Mammary epithelial cell (primary cell): ENCODE results near the gene IGF2.

Experiments used
- EZH2 ChIP-seq: IDR thresholded peaks from 2 replicates; pipeline ENCODE4 v1.6.1; 2012; ENCODE audit warnings: low read length, inconsistent platforms, borderline replicate concordance
- TF ChIP-seq, protein P1 (sequence below), 2 donors: IDR thresholded peaks in 1 of 2; conservative IDR thresholded peaks in 1 of 2; 2 replicates each; pipeline ENCODE4 v1.5.1; 2011 to 2012; ENCODE audit warnings: inconsistent platforms in 2 of 2, low read length in 2 of 2, mild to moderate bottlenecking in 2 of 2, control low read depth in 1 of 2, low read depth in 1 of 2; ENCODE audit not compliant: insufficient read depth in 1 of 2; ENCODE audit errors: extremely low read depth in 1 of 2

DNA sequence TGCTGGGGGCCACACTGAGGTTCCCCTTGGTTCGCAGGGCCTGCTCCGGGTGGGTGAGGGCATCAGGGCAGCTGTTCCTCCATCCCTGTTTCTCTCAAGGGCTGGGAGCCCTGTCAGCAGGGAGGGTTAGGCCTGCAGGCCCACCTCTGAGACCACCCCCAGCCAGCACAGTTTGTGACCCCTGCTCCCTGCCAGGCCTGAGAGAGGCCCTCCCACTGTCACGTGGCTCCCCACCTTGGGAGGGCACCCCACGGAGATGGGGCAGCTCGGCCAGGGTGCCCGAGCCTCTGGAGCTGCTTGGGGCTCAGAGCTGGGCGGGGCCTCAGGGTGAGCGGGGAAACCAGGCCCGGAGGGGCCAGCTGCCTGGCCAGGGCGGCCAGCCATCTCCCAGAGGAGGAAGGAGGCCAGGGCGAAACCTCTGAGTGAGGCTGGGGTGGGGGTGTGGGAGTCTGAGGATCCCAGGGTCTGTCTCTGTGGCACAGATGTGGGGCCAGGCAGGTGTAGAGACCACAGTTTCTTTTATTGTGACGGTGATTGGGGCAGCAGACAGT is 24.3 kb upstream of the IGF2 start:
- TF ChIP-seq, protein P1, sequence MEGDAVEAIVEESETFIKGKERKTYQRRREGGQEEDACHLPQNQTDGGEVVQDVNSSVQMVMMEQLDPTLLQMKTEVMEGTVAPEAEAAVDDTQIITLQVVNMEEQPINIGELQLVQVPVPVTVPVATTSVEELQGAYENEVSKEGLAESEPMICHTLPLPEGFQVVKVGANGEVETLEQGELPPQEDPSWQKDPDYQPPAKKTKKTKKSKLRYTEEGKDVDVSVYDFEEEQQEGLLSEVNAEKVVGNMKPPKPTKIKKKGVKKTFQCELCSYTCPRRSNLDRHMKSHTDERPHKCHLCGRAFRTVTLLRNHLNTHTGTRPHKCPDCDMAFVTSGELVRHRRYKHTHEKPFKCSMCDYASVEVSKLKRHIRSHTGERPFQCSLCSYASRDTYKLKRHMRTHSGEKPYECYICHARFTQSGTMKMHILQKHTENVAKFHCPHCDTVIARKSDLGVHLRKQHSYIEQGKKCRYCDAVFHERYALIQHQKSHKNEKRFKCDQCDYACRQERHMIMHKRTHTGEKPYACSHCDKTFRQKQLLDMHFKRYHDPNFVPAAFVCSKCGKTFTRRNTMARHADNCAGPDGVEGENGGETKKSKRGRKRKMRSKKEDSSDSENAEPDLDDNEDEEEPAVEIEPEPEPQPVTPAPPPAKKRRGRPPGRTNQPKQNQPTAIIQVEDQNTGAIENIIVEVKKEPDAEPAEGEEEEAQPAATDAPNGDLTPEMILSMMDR (conservative IDR thresholded peaks at IDR 0.05 in 1 of 2, IDR thresholded peaks at IDR 0.05 in 1 of 2; ENCODE audit: extremely low read depth in 1 of 2, insufficient read depth in 1 of 2, low read depth in 1 of 2, low read length in 2 of 2), result no peak
- no peak for TF ChIP-seq EZH2
